ENCODE results near the gene BCL2L1. TPM values are rescaled to one million over a fixed set of nuclear protein-coding genes. Genes with fewer than 3 reads are reported as not detected.

Gene BCL2L1
- total and polyA plus RNA-seq, 10 of the 15 experiments (the other 5 are each of a cell fraction or from before 2014, with no cell fraction given): 0.63 to 67.7 (median 43.6) TPM

GRCh38 chr20:31643522-31643921 lies 79.1 kb downstream of the BCL2L1 start (continued):
- TF ChIP-seq, protein P1, sequence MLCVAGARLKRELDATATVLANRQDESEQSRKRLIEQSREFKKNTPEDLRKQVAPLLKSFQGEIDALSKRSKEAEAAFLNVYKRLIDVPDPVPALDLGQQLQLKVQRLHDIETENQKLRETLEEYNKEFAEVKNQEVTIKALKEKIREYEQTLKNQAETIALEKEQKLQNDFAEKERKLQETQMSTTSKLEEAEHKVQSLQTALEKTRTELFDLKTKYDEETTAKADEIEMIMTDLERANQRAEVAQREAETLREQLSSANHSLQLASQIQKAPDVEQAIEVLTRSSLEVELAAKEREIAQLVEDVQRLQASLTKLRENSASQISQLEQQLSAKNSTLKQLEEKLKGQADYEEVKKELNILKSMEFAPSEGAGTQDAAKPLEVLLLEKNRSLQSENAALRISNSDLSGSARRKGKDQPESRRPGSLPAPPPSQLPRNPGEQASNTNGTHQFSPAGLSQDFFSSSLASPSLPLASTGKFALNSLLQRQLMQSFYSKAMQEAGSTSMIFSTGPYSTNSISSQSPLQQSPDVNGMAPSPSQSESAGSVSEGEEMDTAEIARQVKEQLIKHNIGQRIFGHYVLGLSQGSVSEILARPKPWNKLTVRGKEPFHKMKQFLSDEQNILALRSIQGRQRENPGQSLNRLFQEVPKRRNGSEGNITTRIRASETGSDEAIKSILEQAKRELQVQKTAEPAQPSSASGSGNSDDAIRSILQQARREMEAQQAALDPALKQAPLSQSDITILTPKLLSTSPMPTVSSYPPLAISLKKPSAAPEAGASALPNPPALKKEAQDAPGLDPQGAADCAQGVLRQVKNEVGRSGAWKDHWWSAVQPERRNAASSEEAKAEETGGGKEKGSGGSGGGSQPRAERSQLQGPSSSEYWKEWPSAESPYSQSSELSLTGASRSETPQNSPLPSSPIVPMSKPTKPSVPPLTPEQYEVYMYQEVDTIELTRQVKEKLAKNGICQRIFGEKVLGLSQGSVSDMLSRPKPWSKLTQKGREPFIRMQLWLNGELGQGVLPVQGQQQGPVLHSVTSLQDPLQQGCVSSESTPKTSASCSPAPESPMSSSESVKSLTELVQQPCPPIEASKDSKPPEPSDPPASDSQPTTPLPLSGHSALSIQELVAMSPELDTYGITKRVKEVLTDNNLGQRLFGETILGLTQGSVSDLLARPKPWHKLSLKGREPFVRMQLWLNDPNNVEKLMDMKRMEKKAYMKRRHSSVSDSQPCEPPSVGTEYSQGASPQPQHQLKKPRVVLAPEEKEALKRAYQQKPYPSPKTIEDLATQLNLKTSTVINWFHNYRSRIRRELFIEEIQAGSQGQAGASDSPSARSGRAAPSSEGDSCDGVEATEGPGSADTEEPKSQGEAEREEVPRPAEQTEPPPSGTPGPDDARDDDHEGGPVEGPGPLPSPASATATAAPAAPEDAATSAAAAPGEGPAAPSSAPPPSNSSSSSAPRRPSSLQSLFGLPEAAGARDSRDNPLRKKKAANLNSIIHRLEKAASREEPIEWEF (IDR thresholded peaks at IDR 0.05; ENCODE audit: insufficient replicate concordance, low read depth, low read length): no peak

DNA sequence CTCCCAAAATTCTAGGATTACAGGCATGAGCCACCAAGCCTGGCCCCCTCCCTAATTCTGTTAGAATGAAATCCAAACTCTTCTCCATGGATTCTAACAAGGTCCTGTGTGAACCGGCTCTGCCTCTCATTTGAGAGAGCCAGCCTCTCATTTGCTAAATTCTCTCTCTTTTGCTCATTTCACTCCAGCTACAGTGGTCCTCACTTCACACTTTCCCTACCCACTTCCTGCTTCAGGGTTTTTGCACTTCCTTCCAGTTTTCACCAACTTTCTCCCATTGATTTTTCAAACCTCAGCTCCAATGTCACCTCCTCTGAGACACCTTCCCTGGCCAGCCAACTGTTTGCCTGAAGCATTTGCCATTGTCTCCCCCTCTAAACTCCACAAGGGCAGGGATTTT lies 79.8 kb downstream of the BCL2L1 start:
- ChIA-PET RAD21 (ENCODE audit: unreplicated experiment) (interaction anchor here (1.1 kb wide), 1 partner anchor 80 kb away, joined by 3 read pairs; no protein-coding TSS in a partner anchor), SMC1A (ENCODE audit: uncharacterized antibody, unreplicated experiment) (no interaction called here), CTCF (interaction anchor here (0.8 to 2.7 kb wide), 4 partner anchors 8 to 30 kb away, joined by 3 to 14 read pairs (median 3); no protein-coding TSS in a partner anchor), POLR2A (interaction anchor here (1.3 kb wide), 1 partner anchor 81 kb away, joined by 3 read pairs; no protein-coding TSS in a partner anchor)
- FAIRE-seq (no peak), DNase-seq (ENCODE audit: low read depth, low spot score) (no peak), ATAC-seq (no peak)
- H3K79me2 ChIP-seq (ENCODE audit: control insufficient read depth, insufficient read depth, low read length): no peaks in the 10 kb centered on the region
- no peaks in the 10 kb centered on the region for H4K20me1 ChIP-seq (ENCODE audit: control insufficient read depth, insufficient read depth)
- H3K27ac ChIP-seq (ENCODE audit: control insufficient read depth, insufficient read depth): no peak overlapping the region
- in situ Hi-C loops (cut with MboI): no loop called here
- no peaks in the 10 kb centered on the region for H3K36me3 ChIP-seq (ENCODE audit: control insufficient read depth in 2 of 2, insufficient read depth in 2 of 2, low read length in 1 of 2)
- H3K9ac ChIP-seq (ENCODE audit: control insufficient read depth, insufficient read depth, low read length): no peak overlapping the region
- 92% methylated on average over 1 of the region's 1 CpG for WGBS (ENCODE audit: insufficient coverage, insufficient replicate concordance, low lambda C conversion rate, missing lambda C conversion rate)
- peaks cover 2% of the 10 kb centered on the region for H3K4me1 ChIP-seq (ENCODE audit: control insufficient read depth, insufficient read depth, low read length)
- no peak overlapping the region for H3K4me2 ChIP-seq (ENCODE audit: control insufficient read depth, insufficient read depth)
- no peaks in the 10 kb centered on the region for H3K9me3 ChIP-seq (replicated peaks; ENCODE audit: control insufficient read depth, insufficient read depth, low read length)
- no peak overlapping the region for H2AFZ ChIP-seq (ENCODE audit: control insufficient read depth, low read depth, low read length)
- no peaks in the 10 kb centered on the region for H3K27me3 ChIP-seq (replicated peaks in 1 of 2; ENCODE audit: control insufficient read depth in 2 of 2, insufficient read depth in 2 of 2, low read length in 1 of 2)
- no TSS peak for BruUV-seq (replicated peaks)
- intact Hi-C loops (cut with micrococcal nuclease; ENCODE audit: unreplicated experiment): no loop called here
- H3K4me3 ChIP-seq: no peak overlapping the region
- TF ChIP-seq BACH1 (IDR thresholded peaks at IDR 0.05; ENCODE audit: borderline replicate concordance) (no peak), RAD21 (IDR thresholded peaks at IDR 0.05; ENCODE audit: insufficient read depth, low read depth, low read length) (no peak), TBL1XR1 (IDR thresholded peaks at IDR 0.05; ENCODE audit: low read depth, low read length) (no peak), PAX8 (IDR thresholded peaks at IDR 0.05) (no peak), SIN3A (IDR thresholded peaks at IDR 0.05; ENCODE audit: low read depth, low read length) (no peak), ZNF24 (IDR thresholded peaks at IDR 0.05) (no peak), EED (IDR thresholded peaks at IDR 0.05; ENCODE audit: low read depth) (no peak), SMC3 (IDR thresholded peaks at IDR 0.05; ENCODE audit: borderline replicate concordance, low read length) (no peak), RCOR1 (conservative IDR thresholded peaks at IDR 0.05; ENCODE audit: low read depth, low read length) (no peak), E2F8 (IDR thresholded peaks at IDR 0.05; ENCODE audit: low read depth, partially characterized antibody) (no peak), CHD1 (IDR thresholded peaks at IDR 0.05; ENCODE audit: low read depth, low read length) (no peak), ZNF217 (IDR thresholded peaks at IDR 0.05) (no peak)
- TF ChIP-seq, protein P2, sequence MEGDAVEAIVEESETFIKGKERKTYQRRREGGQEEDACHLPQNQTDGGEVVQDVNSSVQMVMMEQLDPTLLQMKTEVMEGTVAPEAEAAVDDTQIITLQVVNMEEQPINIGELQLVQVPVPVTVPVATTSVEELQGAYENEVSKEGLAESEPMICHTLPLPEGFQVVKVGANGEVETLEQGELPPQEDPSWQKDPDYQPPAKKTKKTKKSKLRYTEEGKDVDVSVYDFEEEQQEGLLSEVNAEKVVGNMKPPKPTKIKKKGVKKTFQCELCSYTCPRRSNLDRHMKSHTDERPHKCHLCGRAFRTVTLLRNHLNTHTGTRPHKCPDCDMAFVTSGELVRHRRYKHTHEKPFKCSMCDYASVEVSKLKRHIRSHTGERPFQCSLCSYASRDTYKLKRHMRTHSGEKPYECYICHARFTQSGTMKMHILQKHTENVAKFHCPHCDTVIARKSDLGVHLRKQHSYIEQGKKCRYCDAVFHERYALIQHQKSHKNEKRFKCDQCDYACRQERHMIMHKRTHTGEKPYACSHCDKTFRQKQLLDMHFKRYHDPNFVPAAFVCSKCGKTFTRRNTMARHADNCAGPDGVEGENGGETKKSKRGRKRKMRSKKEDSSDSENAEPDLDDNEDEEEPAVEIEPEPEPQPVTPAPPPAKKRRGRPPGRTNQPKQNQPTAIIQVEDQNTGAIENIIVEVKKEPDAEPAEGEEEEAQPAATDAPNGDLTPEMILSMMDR (IDR thresholded peaks at IDR 0.05 in 2 of 3, conservative IDR thresholded peaks at IDR 0.05 in 1 of 3; ENCODE audit: control insufficient read depth in 2 of 3, extremely low read depth in 1 of 3, insufficient read depth in 1 of 3, low read depth in 3 of 3, low read length in 3 of 3): no peak
